IMR-90 (cell line): ENCODE results near the gene USH1G. TPM values are rescaled to one million over a fixed set of nuclear protein-coding genes. Genes with fewer than 3 reads are reported as not detected.

ENCODE experiments used
- ATAC-seq: fragments of 200-7000 bp; cut with Tn5 transposase; 2 replicates; pipeline ENCODE4 v1.9.1; 2020; ENCODE audit warnings: low read depth, mild to moderate bottlenecking, moderate library complexity
- BruUV-seq: library from RNA; stranded (reverse); fragments of 400-500 nt; replicated peaks from 2 replicates; lab custom pipeline; 2021; lab: Mats Ljungman, UMichigan
- CTCF ChIA-PET: fragments of 300-600 bp; formaldehyde crosslinking; extraction: SDS; loops from one replicate; lab custom pipeline; 2021; ENCODE audit warnings: antibody characterized with exemption; lab: Yijun Ruan, JAX
- POLR2A ChIA-PET: fragments of 300-600 bp; sonication (Branson Sonifier 250); formaldehyde crosslinking; loops from one replicate; lab custom pipeline; 2022; ENCODE audit warnings: antibody characterized with exemption; ENCODE audit not compliant: unreplicated experiment; lab: Charles Lee
- DNase-seq: peaks from one replicate; pipeline ENCODE4 v3.0.0; 2013
- H2AFZ ChIP-seq: replicated peaks from 2 replicates; pipeline ENCODE3; 2013; ENCODE audit warnings: low read length, mild to moderate bottlenecking; ENCODE audit not compliant: poor library complexity
- H2AK5ac ChIP-seq: 2 replicates; pipeline ENCODE4 v1.6.1; 2013; ENCODE audit warnings: low read depth, low read length, inconsistent platforms
- H2AK9ac ChIP-seq: replicated peaks from 2 replicates; pipeline ENCODE3; 2013; ENCODE audit warnings: mild to moderate bottlenecking, low read depth, low read length, moderate library complexity; ENCODE audit not compliant: poor library complexity
- H2BK120ac ChIP-seq: 2 replicates; pipeline ENCODE4 v1.6.1; 2013; ENCODE audit warnings: low read depth, low read length, inconsistent platforms
- H2BK15ac ChIP-seq: 3 replicates; pipeline ENCODE4 v1.6.1; 2013; ENCODE audit warnings: low read depth, low read length, inconsistent platforms
- H2BK20ac ChIP-seq: 2 replicates; pipeline ENCODE4 v1.6.1; 2013; ENCODE audit warnings: low read depth, mild to moderate bottlenecking, inconsistent platforms, low read length, moderate library complexity
- H2BK5ac ChIP-seq: 2 replicates; pipeline ENCODE4 v1.6.1; 2013; ENCODE audit warnings: mild to moderate bottlenecking, low read depth, low read length, inconsistent platforms; ENCODE audit not compliant: poor library complexity, severe bottlenecking
- H3K14ac ChIP-seq: replicated peaks from 2 replicates; pipeline ENCODE4 v1.6.1; 2013; ENCODE audit warnings: low read depth, low read length, inconsistent platforms
- H3K18ac ChIP-seq: 2 replicates; pipeline ENCODE4 v1.6.1; 2013; ENCODE audit warnings: low read depth, low read length, control low read depth
- H3K23ac ChIP-seq: 2 replicates; pipeline ENCODE4 v1.6.1; 2013; ENCODE audit warnings: low read depth, low read length, inconsistent platforms
- H3K27ac ChIP-seq: 2 replicates; pipeline ENCODE4 v1.5.1; 2013; ENCODE audit warnings: mild to moderate bottlenecking, control low read depth, low read length; ENCODE audit not compliant: insufficient read depth
- H3K27me3 ChIP-seq: 2 replicates; pipeline ENCODE4 v1.6.1; 2013; ENCODE audit warnings: low read length; ENCODE audit not compliant: control insufficient read depth, insufficient read depth
- H3K36me3 ChIP-seq: 2 replicates; pipeline ENCODE4 v1.6.1; 2013; ENCODE audit warnings: low read length, mixed read lengths; ENCODE audit not compliant: control insufficient read depth, insufficient read depth
- H3K4ac ChIP-seq: 2 replicates; pipeline ENCODE4 v1.6.1; 2013; ENCODE audit warnings: low read depth, low read length, inconsistent platforms
- H3K4me1 ChIP-seq: 2 replicates; pipeline ENCODE4 v1.6.1; 2013; ENCODE audit warnings: low read length, mixed read lengths; ENCODE audit not compliant: control insufficient read depth, insufficient read depth
- H3K4me2 ChIP-seq: 2 replicates; pipeline ENCODE4 v1.6.1; 2013; ENCODE audit warnings: low read depth, mild to moderate bottlenecking, control low read depth, low read length, moderate library complexity
- H3K4me3 ChIP-seq: 2 replicates; pipeline ENCODE4 v1.5.1; 2013; ENCODE audit warnings: low read depth, mild to moderate bottlenecking, control low read depth, low read length, moderate library complexity; ENCODE audit not compliant: insufficient read depth
- H3K56ac ChIP-seq: 2 replicates; pipeline ENCODE4 v1.6.1; 2013; ENCODE audit warnings: low read length, inconsistent platforms; ENCODE audit not compliant: insufficient read depth; ENCODE audit errors: extremely low read depth
- H3K79me1 ChIP-seq, 2 experiments: 2 replicates each; pipeline ENCODE4 v1.6.1; 2013; ENCODE audit warnings: low read length in 2 of 2, inconsistent platforms in 1 of 2, low read depth in 1 of 2
- H3K9ac ChIP-seq: 2 replicates; pipeline ENCODE4 v1.6.1; 2013; ENCODE audit warnings: low read depth, low read length, control low read depth
- H3K9me1 ChIP-seq: 2 replicates; pipeline ENCODE4 v1.6.1; 2013; ENCODE audit warnings: low read length, inconsistent platforms; ENCODE audit not compliant: insufficient read depth
- H3K9me3 ChIP-seq: 2 replicates; pipeline ENCODE4 v1.6.1; 2013; ENCODE audit warnings: low read length; ENCODE audit not compliant: control insufficient read depth, insufficient read depth
- H4K20me1 ChIP-seq: 2 replicates; pipeline ENCODE4 v1.6.1; 2013; ENCODE audit warnings: low read length, inconsistent platforms; ENCODE audit not compliant: insufficient read depth
- H4K5ac ChIP-seq: 2 replicates; pipeline ENCODE4 v1.6.1; 2013; ENCODE audit warnings: mild to moderate bottlenecking, low read depth, low read length, control low read depth
- H4K8ac ChIP-seq, 2 experiments: 2 replicates each; pipeline ENCODE4 v1.6.1; 2013; ENCODE audit warnings: low read depth in 2 of 2, low read length in 2 of 2, control low read depth in 1 of 2, inconsistent platforms in 1 of 2
- H4K91ac ChIP-seq: 2 replicates; pipeline ENCODE4 v1.6.1; 2013; ENCODE audit warnings: low read depth, low read length, inconsistent platforms; ENCODE audit not compliant: insufficient read depth
- CEBPB ChIP-seq: IDR thresholded peaks from 2 replicates; pipeline ENCODE4 v1.6.1; 2012; ENCODE audit warnings: low read depth, low read length, improper control_type of control experiment
- CHD1 ChIP-seq: IDR thresholded peaks from 2 replicates; pipeline ENCODE4 v1.6.1; 2012; ENCODE audit warnings: low read depth, low read length, improper control_type of control experiment
- CTCF ChIP-seq: conservative IDR thresholded peaks from 2 replicates; pipeline ENCODE4 v1.5.1; 2012; ENCODE audit warnings: mild to moderate bottlenecking, low read depth, low read length, improper control_type of control experiment
- WGBS, 2 experiments: methylation state at CpG; one replicate each; pipeline versions ENCODE4 v1.1.5 to v1.1.7; 2013; ENCODE audit warnings: missing lambda C conversion rate in 2 of 2; ENCODE audit not compliant: insufficient read length in 1 of 2; ENCODE audit errors: extremely low coverage in 2 of 2; 5-methylcytosine and 5-hydroxymethylcytosine counted together
- dilution Hi-C: fragments of 300-500 bp; cut with HindIII; formaldehyde crosslinking; loops from one replicate; pipeline ENCODE4 v1.14.3; 2018; ENCODE audit warnings: low sequenced_read_pairs; ENCODE audit not compliant: unreplicated experiment
- in situ Hi-C: fragments of 300-500 bp; cut with MboI; formaldehyde crosslinking; loops from 3 replicates; pipeline ENCODE4 v1.14.3; 2019; ENCODE audit warnings: low sequenced_read_pairs, inconsistent platforms, mixed read lengths
- intact Hi-C: fragments of 100-400 bp; cut with micrococcal nuclease; formaldehyde crosslinking; loops from 2 replicates; pipeline ENCODE4 v1.10.0; 2022
- polyA plus RNA-seq, 3 experiments: library from polyadenylated mRNA; depleted of rRNA; stranded (reverse); fragments of >200 nt; gene quantifications; 2 replicates each; pipeline ENCODE4 v1.2.3, GENCODE V29; 2012; ENCODE audit warnings: low replicate concordance in 1 of 3
- total RNA-seq: library from RNA; depleted of rRNA; stranded (reverse); fragments of >200 nt; gene quantifications from 2 replicates; pipeline ENCODE4 v1.2.3, GENCODE V29; 2012

USH1G gene
- total and polyA plus RNA-seq, 2 of the 4 experiments (the other 2 are of a cell fraction), result not detected

GRCh38 chr17:74868251-74868907 lies 54.7 kb downstream of the USH1G start:
- H3K14ac ChIP-seq, result no peak overlapping the region
- no peak overlapping the region for H2BK5ac ChIP-seq
- no peak overlapping the region for H3K27ac ChIP-seq
- WGBS, 2 experiments, result 48% methylated on average over 7 of the region's 12 CpGs; no CpG with 5 or more reads in 1 of the 2 experiments
- H3K9ac ChIP-seq, result no peak overlapping the region
- H4K20me1 ChIP-seq, result peaks cover 8% of the 10 kb centered on the region; the same call in 1 of the 2 replicates
- no peak overlapping the region for H4K8ac ChIP-seq
- H3K18ac ChIP-seq, result no peak overlapping the region
- H3K9me1 ChIP-seq, result peaks cover 16% of the 10 kb centered on the region
- H3K79me1 ChIP-seq, result peaks cover 13 to 27% of the 10 kb centered on the region in 2 experiments; a peak in 3 of 4 replicates
- no peak overlapping the region for H3K4me2 ChIP-seq
- H2AK9ac ChIP-seq, result no peak overlapping the region
- H2AK5ac ChIP-seq, result no peak overlapping the region
- peaks cover 11% of the 10 kb centered on the region for H3K4me1 ChIP-seq
- H2BK20ac ChIP-seq, result no peak overlapping the region
- H3K27me3 ChIP-seq, result no peaks in the 10 kb centered on the region
- intact Hi-C loops (loop anchor here (10.0 kb wide), 1 partner anchor 494 kb away; no protein-coding TSS in a partner anchor), in situ Hi-C loops (loop anchor here (5.0 to 25.0 kb wide), 3 partner anchors 76 to 656 kb away; partner anchors contain the start of genes RPL38 and TTYH2), dilution Hi-C loops (no loop called here)
- no peak overlapping the region for H4K5ac ChIP-seq
- H2BK120ac ChIP-seq, result no peak overlapping the region
- H3K36me3 ChIP-seq, result peaks cover 9% of the 10 kb centered on the region; the same call in 1 of the 2 replicates
- no peak overlapping the region for H3K56ac ChIP-seq
- H3K4me3 ChIP-seq, result no peak overlapping the region
- no peak overlapping the region for H2BK15ac ChIP-seq
- ATAC-seq (no peak), DNase-seq (no peak)
- H4K91ac ChIP-seq, result no peak overlapping the region
- no peak overlapping the region for H2AFZ ChIP-seq
- ChIA-PET CTCF (interaction anchor here (0.6 kb wide), 1 partner anchor 154 kb away, joined by 4 read pairs; no protein-coding TSS in a partner anchor), POLR2A (no interaction called here)
- H3K23ac ChIP-seq, result no peak overlapping the region
- H3K9me3 ChIP-seq, result no peaks in the 10 kb centered on the region
- no peak overlapping the region for H3K4ac ChIP-seq
- no peak for TF ChIP-seq CEBPB
- TF ChIP-seq CTCF, result no peak
- no peak for TF ChIP-seq CHD1
- no TSS peak for BruUV-seq
